ENCODE measurements around the gene REG1A. TPM values are rescaled to one million over a fixed set of nuclear protein-coding genes. Genes with fewer than 3 reads are reported as not detected.

REG1A gene
- total and polyA plus RNA-seq, 9 of the 15 experiments (the other 6 are each of a cell fraction or from before 2014, with no cell fraction given) = 3.1 TPM; not detected in 8

- intact Hi-C loops (cut with micrococcal nuclease) (no loop called here), in situ Hi-C loops (cut with MboI) (no loop called here)
- DNase-seq (ENCODE audit: extremely low read depth in 1 of 4, low spot score in 3 of 4) (no peak), FAIRE-seq (no peak), ATAC-seq (no peak)
- no TSS peak for BruUV-seq (replicated peaks)
- 0% methylated on average over 4 of the region's 4 CpGs for WGBS (ENCODE audit: insufficient coverage, low coverage, missing lambda C conversion rate)
- H3K79me2 ChIP-seq (ENCODE audit: control insufficient read depth, insufficient read depth, low read length) = no peaks in the 10 kb centered on the region
- H3K4me3 ChIP-seq = no peak overlapping the region
- no peak overlapping the region for H3K9ac ChIP-seq (ENCODE audit: insufficient read depth in 1 of 2, low read depth in 2 of 2, low read length in 2 of 2)
- no peaks in the 10 kb centered on the region for H3K27me3 ChIP-seq (ENCODE audit: control insufficient read depth in 2 of 2, insufficient read depth in 2 of 2, low read length in 2 of 2)
- H3K27ac ChIP-seq (ENCODE audit: extremely low read depth, low read depth, low read length) = no peak overlapping the region
- no peaks in the 10 kb centered on the region for H3K36me3 ChIP-seq (ENCODE audit: control insufficient read depth, insufficient read depth, low read length)
- no peak overlapping the region for H3K4me2 ChIP-seq (ENCODE audit: insufficient read depth, low read length)
- no peaks in the 10 kb centered on the region for H4K20me1 ChIP-seq (replicated peaks; ENCODE audit: control insufficient read depth, insufficient read depth, low read length)
- H3K4me1 ChIP-seq (replicated peaks in 1 of 2; ENCODE audit: control insufficient read depth in 2 of 2, insufficient read depth in 2 of 2, low read length in 2 of 2) = no peaks in the 10 kb centered on the region
- no peaks in the 10 kb centered on the region for H3K9me3 ChIP-seq (replicated peaks; ENCODE audit: control insufficient read depth, insufficient read depth, low read depth, low read length)
- ChIA-PET CTCF (ENCODE audit: low intra/inter-chr PET ratio) (no interaction called here), POLR2A (no interaction called here)
- no peaks in the 10 kb centered on the region for H3K9me1 ChIP-seq (ENCODE audit: control insufficient read depth, insufficient read depth, low read length)
- H2AFZ ChIP-seq (ENCODE audit: low read depth, low read length) = no peak overlapping the region
- TF ChIP-seq USF2 (CRISPR knock-in tag; IDR thresholded peaks at IDR 0.05) (no peak), DPF2 (IDR thresholded peaks at IDR 0.05) (no peak), SMAD1 (IDR thresholded peaks at IDR 0.05; ENCODE audit: low read depth, low read length, partially characterized antibody) (no peak), ESRRB (CRISPR knock-in tag; IDR thresholded peaks at IDR 0.05; ENCODE audit: borderline replicate concordance) (no peak), SAFB (IDR thresholded peaks at IDR 0.05; ENCODE audit: borderline replicate concordance, low read depth, low read length) (no peak), HSF4 (CRISPR knock-in tag; IDR thresholded peaks at IDR 0.05; ENCODE audit: borderline replicate concordance) (no peak), EWSR1 (IDR thresholded peaks at IDR 0.05; ENCODE audit: borderline replicate concordance, low read depth, partially characterized antibody) (no peak), BCOR (IDR thresholded peaks at IDR 0.05) (no peak)
- TF ChIP-seq, protein P1, sequence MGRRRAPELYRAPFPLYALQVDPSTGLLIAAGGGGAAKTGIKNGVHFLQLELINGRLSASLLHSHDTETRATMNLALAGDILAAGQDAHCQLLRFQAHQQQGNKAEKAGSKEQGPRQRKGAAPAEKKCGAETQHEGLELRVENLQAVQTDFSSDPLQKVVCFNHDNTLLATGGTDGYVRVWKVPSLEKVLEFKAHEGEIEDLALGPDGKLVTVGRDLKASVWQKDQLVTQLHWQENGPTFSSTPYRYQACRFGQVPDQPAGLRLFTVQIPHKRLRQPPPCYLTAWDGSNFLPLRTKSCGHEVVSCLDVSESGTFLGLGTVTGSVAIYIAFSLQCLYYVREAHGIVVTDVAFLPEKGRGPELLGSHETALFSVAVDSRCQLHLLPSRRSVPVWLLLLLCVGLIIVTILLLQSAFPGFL (CRISPR knock-in tag; IDR thresholded peaks at IDR 0.05) = no peak
- TF ChIP-seq, protein P2, sequence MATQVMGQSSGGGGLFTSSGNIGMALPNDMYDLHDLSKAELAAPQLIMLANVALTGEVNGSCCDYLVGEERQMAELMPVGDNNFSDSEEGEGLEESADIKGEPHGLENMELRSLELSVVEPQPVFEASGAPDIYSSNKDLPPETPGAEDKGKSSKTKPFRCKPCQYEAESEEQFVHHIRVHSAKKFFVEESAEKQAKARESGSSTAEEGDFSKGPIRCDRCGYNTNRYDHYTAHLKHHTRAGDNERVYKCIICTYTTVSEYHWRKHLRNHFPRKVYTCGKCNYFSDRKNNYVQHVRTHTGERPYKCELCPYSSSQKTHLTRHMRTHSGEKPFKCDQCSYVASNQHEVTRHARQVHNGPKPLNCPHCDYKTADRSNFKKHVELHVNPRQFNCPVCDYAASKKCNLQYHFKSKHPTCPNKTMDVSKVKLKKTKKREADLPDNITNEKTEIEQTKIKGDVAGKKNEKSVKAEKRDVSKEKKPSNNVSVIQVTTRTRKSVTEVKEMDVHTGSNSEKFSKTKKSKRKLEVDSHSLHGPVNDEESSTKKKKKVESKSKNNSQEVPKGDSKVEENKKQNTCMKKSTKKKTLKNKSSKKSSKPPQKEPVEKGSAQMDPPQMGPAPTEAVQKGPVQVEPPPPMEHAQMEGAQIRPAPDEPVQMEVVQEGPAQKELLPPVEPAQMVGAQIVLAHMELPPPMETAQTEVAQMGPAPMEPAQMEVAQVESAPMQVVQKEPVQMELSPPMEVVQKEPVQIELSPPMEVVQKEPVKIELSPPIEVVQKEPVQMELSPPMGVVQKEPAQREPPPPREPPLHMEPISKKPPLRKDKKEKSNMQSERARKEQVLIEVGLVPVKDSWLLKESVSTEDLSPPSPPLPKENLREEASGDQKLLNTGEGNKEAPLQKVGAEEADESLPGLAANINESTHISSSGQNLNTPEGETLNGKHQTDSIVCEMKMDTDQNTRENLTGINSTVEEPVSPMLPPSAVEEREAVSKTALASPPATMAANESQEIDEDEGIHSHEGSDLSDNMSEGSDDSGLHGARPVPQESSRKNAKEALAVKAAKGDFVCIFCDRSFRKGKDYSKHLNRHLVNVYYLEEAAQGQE (IDR thresholded peaks at IDR 0.05; ENCODE audit: borderline replicate concordance) = no peak
- TF ChIP-seq, protein P2 (CRISPR knock-in tag; IDR thresholded peaks at IDR 0.05; ENCODE audit: low read depth) = no peak
- TF ChIP-seq, protein P3, sequence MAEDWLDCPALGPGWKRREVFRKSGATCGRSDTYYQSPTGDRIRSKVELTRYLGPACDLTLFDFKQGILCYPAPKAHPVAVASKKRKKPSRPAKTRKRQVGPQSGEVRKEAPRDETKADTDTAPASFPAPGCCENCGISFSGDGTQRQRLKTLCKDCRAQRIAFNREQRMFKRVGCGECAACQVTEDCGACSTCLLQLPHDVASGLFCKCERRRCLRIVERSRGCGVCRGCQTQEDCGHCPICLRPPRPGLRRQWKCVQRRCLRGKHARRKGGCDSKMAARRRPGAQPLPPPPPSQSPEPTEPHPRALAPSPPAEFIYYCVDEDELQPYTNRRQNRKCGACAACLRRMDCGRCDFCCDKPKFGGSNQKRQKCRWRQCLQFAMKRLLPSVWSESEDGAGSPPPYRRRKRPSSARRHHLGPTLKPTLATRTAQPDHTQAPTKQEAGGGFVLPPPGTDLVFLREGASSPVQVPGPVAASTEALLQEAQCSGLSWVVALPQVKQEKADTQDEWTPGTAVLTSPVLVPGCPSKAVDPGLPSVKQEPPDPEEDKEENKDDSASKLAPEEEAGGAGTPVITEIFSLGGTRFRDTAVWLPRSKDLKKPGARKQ (CRISPR knock-in tag; IDR thresholded peaks at IDR 0.05) = no peak
Observed at GRCh38 chr2:79131687-79132086, 11.4 kb downstream of the REG1A start.

All from K562 (cell line).